Stimulated activated CD8-positive, alpha-beta memory T cell treated with anti-CD3 and anti-CD28 coated beads, Interleukin-4, amount 100 ng/mL, for 24 hours (primary cell): ENCODE measurements around the gene ACAT1.
"Not testable (repeated sequence)": the region's sequence is repeated elsewhere in the genome, so short reads cannot be mapped to it uniquely, and the experiment has no call there.

Source experiments
- DNase-seq: peaks from one replicate; pipeline ENCODE4 v3.0.0-alpha.2; 2020; ENCODE audit warnings: low read depth

ACAT1 gene

GRCh38 chr11:108121274-108122155 is at the start of gene ACAT1:
Gene ACAT1 (plus strand): TSS chr11:108121567. CDS start chr11:108121607, 40 bp downstream.
- DNase-seq, result peak; percentile 97

- DNase-seq, result no peak
These were observed 36.6 kb upstream of the ACAT1 start for GRCh38 chr11:108084811-108085210.

GRCh38 chr11:108085672-108086071 is 35.7 kb upstream of the ACAT1 start:
- DNase-seq, result no peak

GRCh38 chr11:108092134-108092533 is 29.2 kb upstream of the ACAT1 start:
- DNase-seq, result no peak

- no peak for DNase-seq
These were observed 28.1 kb upstream of the ACAT1 start for GRCh38 chr11:108093128-108093904.

GRCh38 chr11:108097179-108097578 is 24.2 kb upstream of the ACAT1 start:
- no peak for DNase-seq

GRCh38 chr11:108101090-108101775 is 20.1 kb upstream of the ACAT1 start:
- no peak for DNase-seq

GRCh38 chr11:108111126-108111525 is 10.2 kb upstream of the ACAT1 start:
- no peak for DNase-seq

- no peak for DNase-seq
These were observed 9.3 kb upstream of the ACAT1 start for GRCh38 chr11:108112057-108112456.

- DNase-seq, result no peak
These were observed 5.7 kb upstream of the ACAT1 start for GRCh38 chr11:108115500-108116140.

- no peak for DNase-seq
These were observed 3.5 kb upstream of the ACAT1 start for GRCh38 chr11:108117746-108118371.

GRCh38 chr11:108120936-108121273 is 462 bp upstream of the ACAT1 start:
- not testable (repeated sequence) for DNase-seq

GRCh38 chr11:108122166-108122628 is 830 bp downstream of the ACAT1 start:
- no peak for DNase-seq

GRCh38 chr11:108125096-108125495 is 3.7 kb downstream of the ACAT1 start:
- DNase-seq, result no peak

- DNase-seq, result no peak
These were observed 7.4 kb downstream of the ACAT1 start for GRCh38 chr11:108128772-108129171.

- DNase-seq, result no peak
These were observed 10.6 kb downstream of the ACAT1 start for GRCh38 chr11:108131993-108132392.

- DNase-seq, result not testable (repeated sequence)
These were observed 11.7 kb downstream of the ACAT1 start for GRCh38 chr11:108132993-108133538.

- DNase-seq, result no peak
These were observed 14.6 kb downstream of the ACAT1 start for GRCh38 chr11:108135845-108136544.

- DNase-seq, result no peak
These were observed 15.8 kb downstream of the ACAT1 start for GRCh38 chr11:108137212-108137611.

GRCh38 chr11:108142304-108142703 is 20.9 kb downstream of the ACAT1 start:
- no peak for DNase-seq

GRCh38 chr11:108144615-108145014 is 23.2 kb downstream of the ACAT1 start:
- DNase-seq, result no peak
